SU-DHL-6 (cell line): ENCODE data around the gene TNP2.

Source experiments
- H2AFZ ChIP-seq: fragments of 200-600 bp; sonication (generic); 2 replicates; pipeline ENCODE4 v1.6.1; 2014; ENCODE audit warnings: low read depth, mild to moderate bottlenecking, moderate library complexity, mixed read lengths, antibody characterized with exemption, low read length; ENCODE audit not compliant: severe bottlenecking
- H3F3A ChIP-seq: fragments of 200-600 bp; shearing (Covaris generic); 2 replicates; pipeline ENCODE4 v1.6.0; 2016; ENCODE audit warnings: antibody characterized with exemption, mild to moderate bottlenecking; ENCODE audit not compliant: insufficient read depth
- H3K27ac ChIP-seq: fragments of 200-600 bp; sonication (generic); 2 replicates; pipeline ENCODE4 v1.5.1; 2016; ENCODE audit warnings: low read depth, mild to moderate bottlenecking, low read length, moderate library complexity, mixed read lengths
- H3K27me3 ChIP-seq: fragments of 200-600 bp; sonication (generic), shearing (Covaris generic); 2 replicates; pipeline ENCODE4 v1.6.0; 2014; ENCODE audit warnings: mild to moderate bottlenecking, low read length
- H3K36me3 ChIP-seq: fragments of 200-600 bp; sonication (generic); 2 replicates; pipeline ENCODE4 v1.6.1; 2014; ENCODE audit warnings: mild to moderate bottlenecking, low read length, mixed read lengths
- H3K4me2 ChIP-seq: fragments of 300-600, 200-600 bp; shearing (Covaris generic), sonication (generic); 2 replicates; pipeline ENCODE4 v1.6.0; 2014; ENCODE audit warnings: low read length, low read depth, mild to moderate bottlenecking; ENCODE audit not compliant: poor library complexity, severe bottlenecking
- H3K4me3 ChIP-seq: fragments of 200-600 bp; sonication (generic); 2 replicates; pipeline ENCODE4 v1.5.1; 2014; ENCODE audit warnings: antibody characterized with exemption, low read length, mild to moderate bottlenecking, mixed read lengths; ENCODE audit not compliant: insufficient read depth, poor library complexity, severe bottlenecking
- H3K79me2 ChIP-seq: fragments of 200-600 bp; sonication (generic); 2 replicates; pipeline ENCODE4 v1.6.1; 2014; ENCODE audit warnings: mild to moderate bottlenecking, low read length, moderate library complexity; ENCODE audit not compliant: insufficient read depth
- H3K9ac ChIP-seq: fragments of 200-600 bp; sonication (generic); 2 replicates; pipeline ENCODE4 v1.7.0; 2014; ENCODE audit warnings: mild to moderate bottlenecking, low read length
- H3K9me2 ChIP-seq: fragments of 200-600 bp; sonication (generic); replicated peaks from 2 replicates; pipeline ENCODE4 v1.6.1; 2014; ENCODE audit warnings: low read length; ENCODE audit not compliant: insufficient read depth
- H3K9me3 ChIP-seq: fragments of 200-600 bp; sonication (generic); 2 replicates; pipeline ENCODE4 v1.6.1; 2014; ENCODE audit warnings: low read length, mixed read lengths; ENCODE audit not compliant: insufficient read depth
- H4K20me1 ChIP-seq: fragments of 200-600 bp; sonication (generic); 2 replicates; pipeline ENCODE4 v1.6.1; 2014; ENCODE audit warnings: low read depth, mild to moderate bottlenecking, antibody characterized with exemption, low read length, moderate library complexity, mixed read lengths
- EZH2phosphoT487 ChIP-seq: fragments of 200-600 bp; sonication (generic), shearing (Covaris generic); conservative IDR thresholded peaks from 2 replicates; pipeline ENCODE4 v1.6.1; 2018; ENCODE audit warnings: mild to moderate bottlenecking, antibody characterized with exemption, low read length, moderate library complexity, mixed read lengths
- TF ChIP-seq, protein P1 (sequence below): fragments of 200-600 bp; sonication (generic); IDR thresholded peaks from one replicate; pipeline ENCODE4 v1.5.1; 2017; ENCODE audit warnings: antibody characterized with exemption, mild to moderate bottlenecking, low read length, moderate library complexity; ENCODE audit not compliant: insufficient read depth, poor library complexity, severe bottlenecking

The TNP2 gene

DNA sequence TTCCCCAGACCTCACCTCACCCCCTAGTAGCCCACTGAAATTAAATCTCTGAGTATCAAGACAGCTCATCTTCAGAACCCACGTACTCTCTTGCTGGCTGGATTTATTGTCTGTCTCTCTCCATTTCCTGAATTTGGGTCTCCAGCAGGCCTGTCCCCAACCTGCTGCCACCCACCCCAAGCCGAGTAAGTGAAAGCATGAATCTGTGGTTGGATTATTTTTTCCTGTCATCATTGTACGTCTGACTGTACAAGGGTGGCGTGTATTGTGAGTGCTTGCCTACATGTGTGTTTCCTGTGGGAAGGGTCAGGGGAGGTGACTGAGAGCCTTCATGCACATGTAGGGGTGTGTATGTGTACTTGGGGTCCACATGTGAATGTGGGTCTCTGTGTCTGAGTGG is 5.4 kb downstream of the TNP2 start:
- H3K4me2 ChIP-seq, result no peak overlapping the region
- no peak overlapping the region for H3K4me3 ChIP-seq
- H3K9me3 ChIP-seq, result no peaks in the 10 kb centered on the region
- no peak overlapping the region for H3K27ac ChIP-seq
- H3K36me3 ChIP-seq, result no peaks in the 10 kb centered on the region
- H4K20me1 ChIP-seq, result no peaks in the 10 kb centered on the region
- no peak overlapping the region for H2AFZ ChIP-seq
- H3K27me3 ChIP-seq, result no peaks in the 10 kb centered on the region
- no peaks in the 10 kb centered on the region for H3F3A ChIP-seq
- TF ChIP-seq, protein P1, sequence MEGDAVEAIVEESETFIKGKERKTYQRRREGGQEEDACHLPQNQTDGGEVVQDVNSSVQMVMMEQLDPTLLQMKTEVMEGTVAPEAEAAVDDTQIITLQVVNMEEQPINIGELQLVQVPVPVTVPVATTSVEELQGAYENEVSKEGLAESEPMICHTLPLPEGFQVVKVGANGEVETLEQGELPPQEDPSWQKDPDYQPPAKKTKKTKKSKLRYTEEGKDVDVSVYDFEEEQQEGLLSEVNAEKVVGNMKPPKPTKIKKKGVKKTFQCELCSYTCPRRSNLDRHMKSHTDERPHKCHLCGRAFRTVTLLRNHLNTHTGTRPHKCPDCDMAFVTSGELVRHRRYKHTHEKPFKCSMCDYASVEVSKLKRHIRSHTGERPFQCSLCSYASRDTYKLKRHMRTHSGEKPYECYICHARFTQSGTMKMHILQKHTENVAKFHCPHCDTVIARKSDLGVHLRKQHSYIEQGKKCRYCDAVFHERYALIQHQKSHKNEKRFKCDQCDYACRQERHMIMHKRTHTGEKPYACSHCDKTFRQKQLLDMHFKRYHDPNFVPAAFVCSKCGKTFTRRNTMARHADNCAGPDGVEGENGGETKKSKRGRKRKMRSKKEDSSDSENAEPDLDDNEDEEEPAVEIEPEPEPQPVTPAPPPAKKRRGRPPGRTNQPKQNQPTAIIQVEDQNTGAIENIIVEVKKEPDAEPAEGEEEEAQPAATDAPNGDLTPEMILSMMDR, result no peak
- no peak for TF ChIP-seq EZH2phosphoT487
- no peaks in the 10 kb centered on the region for H3K79me2 ChIP-seq
- no peak overlapping the region for H3K9ac ChIP-seq
- no peaks in the 10 kb centered on the region for H3K9me2 ChIP-seq

DNA sequence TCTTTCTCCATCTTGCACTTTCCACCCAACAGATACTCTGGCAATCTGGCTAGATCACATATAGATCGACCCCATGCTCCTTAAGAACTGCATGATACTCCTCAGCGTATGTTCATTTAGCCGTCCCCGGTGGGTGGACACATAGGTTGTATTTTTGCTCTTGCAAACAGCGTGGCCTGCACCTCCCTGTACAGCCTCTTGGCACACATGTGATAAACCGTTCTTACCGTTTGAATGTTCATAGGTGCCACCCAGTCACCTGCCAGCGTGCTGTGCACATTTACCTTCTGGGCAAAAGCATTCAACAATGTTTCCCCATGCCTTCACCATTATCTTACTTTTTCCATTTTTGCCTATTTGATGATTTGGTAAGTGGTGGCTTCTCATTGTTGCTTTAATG is 6.2 kb downstream of the TNP2 start:
- Histone ChIP-seq H3K9me2 (no peaks in the 10 kb centered on the region), H3K9ac (no peak overlapping the region), H3K79me2 (no peaks in the 10 kb centered on the region), H3K27me3 (no peaks in the 10 kb centered on the region), H3K27ac (no peak overlapping the region), H4K20me1 (no peaks in the 10 kb centered on the region), H3K4me2 (no peak overlapping the region), H3K9me3 (no peaks in the 10 kb centered on the region), H3F3A (no peaks in the 10 kb centered on the region), H3K4me3 (no peak overlapping the region), H2AFZ (no peak overlapping the region), H3K36me3 (no peaks in the 10 kb centered on the region)
- TF ChIP-seq EZH2phosphoT487, result no peak
- TF ChIP-seq, protein P1, result no peak

DNA sequence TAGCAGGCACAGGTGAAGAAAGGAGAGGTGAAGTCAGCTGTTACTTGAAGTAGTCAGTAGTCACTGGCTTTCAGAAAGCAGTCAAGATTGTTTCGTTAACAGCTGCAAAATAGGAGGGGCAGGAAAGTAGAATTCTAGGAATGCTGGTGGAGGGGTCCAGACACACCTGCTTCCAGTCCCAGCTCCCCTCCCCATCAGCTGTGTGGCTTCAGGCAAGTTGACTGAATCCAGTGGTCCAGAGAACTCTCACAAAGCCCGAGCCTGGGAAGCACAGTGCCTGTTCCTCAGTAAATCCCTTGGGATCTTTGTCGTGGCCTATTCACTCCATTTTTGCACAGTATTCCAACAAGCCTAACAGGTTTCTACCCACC is 8.5 kb downstream of the TNP2 start:
- Histone ChIP-seq H3K9me2 (no peaks in the 10 kb centered on the region), H3K36me3 (no peaks in the 10 kb centered on the region), H3K27ac (no peak overlapping the region), H3F3A (no peaks in the 10 kb centered on the region), H2AFZ (no peak overlapping the region), H3K9me3 (no peaks in the 10 kb centered on the region), H3K4me3 (no peak overlapping the region), H3K4me2 (no peak overlapping the region), H3K79me2 (no peaks in the 10 kb centered on the region), H4K20me1 (no peaks in the 10 kb centered on the region), H3K27me3 (no peaks in the 10 kb centered on the region), H3K9ac (no peak overlapping the region)
- TF ChIP-seq EZH2phosphoT487, result no peak
- TF ChIP-seq, protein P1, result no peak
